HG02610 (cell line): ENCODE data around the gene RNF220.

Source experiments
- ATAC-seq: cut with Tn5 transposase; IDR thresholded peaks from one replicate; pipeline ENCODE4 v1.9.1; 2021; ENCODE audit warnings: mild to moderate bottlenecking, moderate library complexity; ENCODE audit not compliant: unreplicated experiment

The RNF220 gene

GRCh38 chr1:44431861-44432260 is 26.8 kb downstream of the RNF220 start:
- no peak for ATAC-seq

GRCh38 chr1:44433209-44433608 is 28.2 kb downstream of the RNF220 start:
- ATAC-seq, result no peak

GRCh38 chr1:44436401-44437106 is 31.5 kb downstream of the RNF220 start:
- no peak for ATAC-seq

- no peak for ATAC-seq
Measured at GRCh38 chr1:44437107-44437716, 32.2 kb downstream of the RNF220 start.

- no peak for ATAC-seq
Measured at GRCh38 chr1:44442791-44443190, 37.7 kb downstream of the RNF220 start.

GRCh38 chr1:44447051-44447810 is 42.2 kb downstream of the RNF220 start:
- ATAC-seq, result no peak

GRCh38 chr1:44453798-44454349 is 48.8 kb downstream of the RNF220 start:
- ATAC-seq, result no peak

GRCh38 chr1:44454704-44455103 is 49.6 kb downstream of the RNF220 start:
- no peak for ATAC-seq

GRCh38 chr1:44460107-44460882 is 55.2 kb downstream of the RNF220 start:
- ATAC-seq, result no peak

GRCh38 chr1:44464361-44464760 is 59.3 kb downstream of the RNF220 start:
- no peak for ATAC-seq

GRCh38 chr1:44467566-44467965 is 62.5 kb downstream of the RNF220 start:
- ATAC-seq, result no peak

GRCh38 chr1:44471911-44472453 is 66.9 kb downstream of the RNF220 start:
- ATAC-seq, result no peak

- no peak for ATAC-seq
Measured at GRCh38 chr1:44472620-44473525, 67.8 kb downstream of the RNF220 start.

GRCh38 chr1:44476891-44477290 is 71.8 kb downstream of the RNF220 start:
- no peak for ATAC-seq

- ATAC-seq, result no peak
Measured at GRCh38 chr1:44481701-44482100, 76.6 kb downstream of the RNF220 start.

- ATAC-seq, result no peak
Measured at GRCh38 chr1:44483089-44483874, 78.2 kb downstream of the RNF220 start.

GRCh38 chr1:44484155-44484688 is 79.2 kb downstream of the RNF220 start:
- no peak for ATAC-seq

- no peak for ATAC-seq
Measured at GRCh38 chr1:44485229-44485933, 80.3 kb downstream of the RNF220 start.
